DMS114 treated with DMSO at 0.1 percent for 48 hours (cell line): Measurements from ENCODE around the gene DLX2.
A peak's percentile ranks its signal among the peaks of the same experiment; 100 is the strongest.

ENCODE experiments used
- DNase-seq: peaks from one replicate; lab custom pipeline; 2025; ENCODE audit not compliant: unreplicated experiment; lab: John Stamatoyannopoulos, UW

Gene DLX2

GRCh38 chr2:172094294-172095145 lies 8.2 kb downstream of the DLX2 start:
- no peak for DNase-seq

GRCh38 chr2:172093416-172094293 lies 9.0 kb downstream of the DLX2 start:
- DNase-seq: no peak

GRCh38 chr2:172092716-172093415 lies 9.8 kb downstream of the DLX2 start:
- DNase-seq: no peak

- DNase-seq: no peak
Measured at GRCh38 chr2:172091761-172092566, 10.7 kb downstream of the DLX2 start.

- DNase-seq: no peak
Measured at GRCh38 chr2:172091000-172091641, 11.6 kb downstream of the DLX2 start.

- no peak for DNase-seq
Measured at GRCh38 chr2:172090044-172090961, 12.4 kb downstream of the DLX2 start.

GRCh38 chr2:172089633-172090032 lies 13.1 kb downstream of the DLX2 start:
- DNase-seq: no peak

- DNase-seq: no peak
Measured at GRCh38 chr2:172089005-172089504, 13.6 kb downstream of the DLX2 start.

- DNase-seq: no peak
Measured at GRCh38 chr2:172088245-172089004, 14.3 kb downstream of the DLX2 start.

- DNase-seq: no peak
Measured at GRCh38 chr2:172087780-172088244, 14.9 kb downstream of the DLX2 start.

- no peak for DNase-seq
Measured at GRCh38 chr2:172087207-172087779, 15.4 kb downstream of the DLX2 start.

GRCh38 chr2:172086241-172087206 lies 16.2 kb downstream of the DLX2 start:
- peak; percentile 5 for DNase-seq

GRCh38 chr2:172085460-172086159 lies 17.1 kb downstream of the DLX2 start, which contains the start of gene DLX1:
TSS of gene DLX1 (plus strand) at chr2:172085507. CDS start at chr2:172085678, 171 bp downstream.
- peak; percentile 87 for DNase-seq

GRCh38 chr2:172084645-172085459 lies 17.8 kb downstream of the DLX2 start:
- DNase-seq: peak; percentile 87

GRCh38 chr2:172084395-172084644 lies 18.4 kb downstream of the DLX2 start:
- DNase-seq: no peak
